Activated CD4-positive, alpha-beta T cell treated with anti-CD3 and anti-CD28 coated beads, Interleukin-2, amount 10 ng/mL, durations not matched to agents 7 days and 5 days (primary cell): ENCODE results near the gene CCDC158. TPM values are rescaled to one million over a fixed set of nuclear protein-coding genes. Genes with fewer than 3 reads are reported as not detected.

Experiments
- total RNA-seq, 2 experiments: library from RNA; stranded (reverse); gene quantifications; one replicate each; pipeline ENCODE4 v1.2.3, GENCODE V29; 2021

Gene CCDC158
- total RNA-seq, 2 experiments from 2014 or later = not detected

Other genes with a start within 250 kb of the CCDC158 start
- 10 to 100 TPM; 17.0 to 17.8 TPM for gene SCARB2, start 207.3 kb downstream of the CCDC158 start, total RNA-seq
- gene FAM47E, start 169.4 kb downstream of the CCDC158 start, total RNA-seq = under 1 TPM in 1 of 2 experiments, not detected in 1; 0.17 TPM
- gene STBD1, start 114.4 kb downstream of the CCDC158 start, total RNA-seq = 1 to 10 TPM in 1 of 2 experiments, under 1 TPM in 1; 0.77 to 1.2 TPM
- gene SHROOM3, start 14.1 kb upstream of the CCDC158 start, total RNA-seq = not detected